B cell (primary cell): ENCODE measurements around the gene SCN4A. TPM values are rescaled to one million over a fixed set of nuclear protein-coding genes. Genes with fewer than 3 reads are reported as not detected.

Experiments
- ATAC-seq: fragments of 200-7000 bp; cut with Tn5 transposase; one replicate; pipeline ENCODE4 v1.10.0; 2021; ENCODE audit warnings: low read depth, mild to moderate bottlenecking, moderate number of reproducible peaks, moderate library complexity
- CTCF ChIA-PET: fragments of 350-600 bp; sonication (Branson Sonifier 250); formaldehyde crosslinking; loops from one replicate; lab custom pipeline; 2021; ENCODE audit warnings: antibody characterized with exemption, inconsistent platforms; lab: Charles Lee
- POLR2A ChIA-PET: fragments of 350-600 bp; sonication (Branson Sonifier 250); formaldehyde crosslinking; loops from one replicate; lab custom pipeline; 2021; ENCODE audit warnings: antibody characterized with exemption; lab: Charles Lee
- DNase-seq: peaks from one replicate; pipeline ENCODE4 v3.0.0; 2013
- H2AFZ ChIP-seq: 2 replicates; pipeline ENCODE4 v1.6.1; 2012; ENCODE audit warnings: mild to moderate bottlenecking, low read depth, low read length; ENCODE audit not compliant: insufficient read depth, poor library complexity, severe bottlenecking
- H3K27ac ChIP-seq, 2 donors: 1 replicate in 1 of 2; 2 replicates in 1 of 2; pipeline ENCODE4 v1.5.1; 2012 to 2013; ENCODE audit warnings: low read length in 2 of 2, mild to moderate bottlenecking in 2 of 2, moderate library complexity in 1 of 2
- H3K27me3 ChIP-seq, 4 experiments: fragments of 200-600 bp in 1 of 4; sonication (generic) in 1 of 4; replicated peaks in 1 of 4; 1 replicate in 2 of 4; 2 replicates in 2 of 4; pipeline versions ENCODE4 v1.6.1 to v1.7.0; 2013 to 2016; ENCODE audit warnings: low read length in 3 of 4, mild to moderate bottlenecking in 2 of 4, mixed read lengths in 1 of 4, moderate library complexity in 1 of 4; ENCODE audit not compliant: insufficient read depth in 4 of 4, control insufficient read depth in 3 of 4; ENCODE audit errors: control extremely low read depth in 1 of 4
- H3K36me3 ChIP-seq, 2 experiments: replicated peaks in 1 of 2; 1 replicate in 1 of 2; 2 replicates in 1 of 2; pipeline versions ENCODE4 v1.6.1 to v1.7.1; 2013; ENCODE audit warnings: low read length in 1 of 2; ENCODE audit not compliant: insufficient read depth in 2 of 2, control insufficient read depth in 1 of 2; ENCODE audit errors: control extremely low read depth in 1 of 2, extremely low read depth in 1 of 2
- H3K4me1 ChIP-seq, 2 donors: fragments of 200-600 bp in 1 of 2; sonication (generic) in 1 of 2; 1 replicate in 1 of 2; 2 replicates in 1 of 2; pipeline versions ENCODE4 v1.5.1 to v1.6.1; 2013 to 2017; ENCODE audit warnings: low read length in 2 of 2; ENCODE audit not compliant: control insufficient read depth in 2 of 2, insufficient read depth in 2 of 2
- H3K4me2 ChIP-seq: replicated peaks from 2 replicates; pipeline ENCODE3; 2012; ENCODE audit warnings: mild to moderate bottlenecking, low read depth, low read length; ENCODE audit not compliant: poor library complexity, severe bottlenecking
- H3K4me3 ChIP-seq, 5 experiments: fragments of 200-600 bp in 1 of 5; sonication (generic) in 1 of 5; 1 replicate in 3 of 5; 2 replicates in 2 of 5; pipeline versions ENCODE4 v1.5.1 to v1.7.0; 2011 to 2016; ENCODE audit warnings: low read length in 4 of 5, mild to moderate bottlenecking in 4 of 5, low read depth in 2 of 5, control low read depth in 1 of 5, moderate library complexity in 1 of 5; ENCODE audit not compliant: insufficient read depth in 1 of 5; ENCODE audit errors: control extremely low read depth in 1 of 5, extremely low read depth in 1 of 5
- H3K79me2 ChIP-seq: fragments of 200-600 bp; sonication (generic); one replicate; pipeline ENCODE4 v1.6.0; 2016; ENCODE audit warnings: low read length; ENCODE audit not compliant: control insufficient read depth, insufficient read depth
- H3K9ac ChIP-seq: fragments of 200-600 bp; sonication (generic); 2 replicates; pipeline ENCODE4 v1.6.1; 2017; ENCODE audit warnings: mild to moderate bottlenecking, low read length, moderate library complexity
- H3K9me3 ChIP-seq, 3 donors: one replicate each; pipeline versions ENCODE4 v1.6.1 to v1.7.1; 2013; ENCODE audit warnings: low read length in 2 of 3; ENCODE audit not compliant: control insufficient read depth in 2 of 3, insufficient read depth in 1 of 3; ENCODE audit errors: control extremely low read depth in 1 of 3
- H4K20me1 ChIP-seq: 2 replicates; pipeline ENCODE4 v1.6.0; 2012; ENCODE audit warnings: mild to moderate bottlenecking, low read length; ENCODE audit not compliant: insufficient read depth, control insufficient read depth, poor library complexity, severe bottlenecking
- H3K27ac Mint-ChIP-seq: one replicate; pipeline ENCODE4 v1.8.0; 2021; ENCODE audit warnings: mixed read lengths
- H3K27me3 Mint-ChIP-seq: one replicate; pipeline ENCODE4 v1.8.0; 2021; ENCODE audit warnings: mixed read lengths
- H3K4me1 Mint-ChIP-seq: one replicate; pipeline ENCODE4 v1.8.0; 2021; ENCODE audit warnings: mixed read lengths
- H3K4me3 Mint-ChIP-seq: one replicate; pipeline ENCODE4 v1.8.0; 2021; ENCODE audit warnings: mixed read lengths
- H3K9me3 Mint-ChIP-seq: one replicate; pipeline ENCODE4 v1.8.0; 2022; ENCODE audit warnings: mixed read lengths; ENCODE audit not compliant: insufficient read depth
- EZH2 ChIP-seq: IDR thresholded peaks from 2 replicates; pipeline ENCODE4 v1.6.1; 2012; ENCODE audit warnings: borderline replicate concordance, low read depth, mild to moderate bottlenecking, moderate library complexity, low read length; ENCODE audit not compliant: insufficient read depth, poor library complexity, severe bottlenecking
- WGBS: methylation state at CpG from one replicate; pipeline ENCODE4 v1.1.5; 2013; ENCODE audit warnings: missing lambda C conversion rate; ENCODE audit not compliant: insufficient coverage; 5-methylcytosine and 5-hydroxymethylcytosine counted together
- intact Hi-C: fragments of 100-400 bp; cut with micrococcal nuclease; formaldehyde crosslinking; loops from one replicate; pipeline ENCODE4 v1.10.0; 2022
- polyA plus RNA-seq: library from polyadenylated mRNA; depleted of rRNA; stranded (reverse); fragments of >200 nt; gene quantifications from 2 replicates; pipeline ENCODE4 v1.2.3, GENCODE V29; 2012
- total RNA-seq, 2 donors: library from RNA; stranded (reverse); fragments of 120-200 nt in 1 of 2; gene quantifications; 1 replicate in 1 of 2; 2 replicates in 1 of 2; pipeline versions ENCODE4 v1.2.3 to v1.2.4, GENCODE V29; 2013 to 2022
- TF ChIP-seq, protein P1 (sequence below): fragments of 200-600 bp; IDR thresholded peaks from one replicate; pipeline ENCODE4 v1.8.0; 2022; ENCODE audit warnings: antibody characterized with exemption, mild to moderate bottlenecking

Gene SCN4A
- total and polyA plus RNA-seq, 2 donors (not counting 1 experiment from before 2014, with no cell fraction given), result 1.1 to 1.4 TPM

DNA sequence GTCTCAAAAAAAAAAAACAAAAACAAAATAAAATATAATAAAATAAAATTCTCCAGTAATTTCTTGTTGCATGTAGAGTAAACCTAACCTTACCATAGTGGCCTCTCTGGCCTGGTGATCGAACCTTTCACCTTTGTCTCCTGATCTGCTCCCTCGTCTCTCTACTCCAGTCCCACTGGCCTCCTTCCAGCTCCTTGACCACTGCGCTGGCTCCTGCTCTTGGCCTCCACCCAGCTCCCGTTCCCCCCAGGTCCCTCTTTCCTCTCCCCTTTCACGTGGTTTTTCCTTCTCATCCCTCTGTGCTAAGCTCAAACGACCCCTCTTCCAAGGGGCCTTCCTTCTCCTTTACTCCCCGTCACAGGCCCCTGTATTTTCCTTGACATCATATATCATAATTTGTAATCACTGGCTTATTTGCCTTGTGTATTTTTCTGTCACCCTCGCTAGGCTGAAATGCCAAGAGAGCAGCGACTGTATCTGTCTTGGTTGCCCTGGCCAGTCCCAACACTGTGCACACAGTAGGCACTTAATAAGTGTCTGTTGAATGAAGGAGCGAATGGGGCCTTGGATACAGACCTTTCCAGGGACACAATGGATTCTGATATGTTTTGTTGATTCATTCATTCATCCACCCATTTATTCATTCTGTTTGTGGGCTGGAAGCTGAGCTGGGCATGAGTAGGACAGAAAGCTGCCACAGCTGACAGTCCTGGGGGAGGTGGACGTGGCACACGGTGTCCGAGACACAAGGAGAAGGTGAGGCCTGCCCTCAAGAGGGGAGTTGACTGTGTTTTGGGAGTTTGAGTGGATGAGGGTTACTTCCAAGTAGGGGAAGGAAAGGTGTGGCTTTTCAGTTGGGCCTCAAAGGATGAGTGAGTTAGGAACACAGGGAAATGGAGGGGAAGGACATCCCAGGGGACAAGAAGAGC is 5.8 kb upstream of the SCN4A start:
- intact Hi-C loops, result no loop called here
- H3K27ac ChIP-seq, result no peak overlapping the region
- Mint-ChIP-seq H3K9me3 (peaks cover 7% of the 10 kb centered on the region), H3K4me1 (no peaks in the 10 kb centered on the region), H3K27me3 (peaks cover 8% of the 10 kb centered on the region), H3K4me3 (no peak overlapping the region), H3K27ac (no peak overlapping the region)
- no peak overlapping the region for H3K4me3 ChIP-seq
- WGBS, result 91% methylated on average over 8 of the region's 13 CpGs
- peaks cover 0 to 7% of the 10 kb centered on the region in 2 donors for H3K4me1 ChIP-seq
- H3K4me2 ChIP-seq, result no peak overlapping the region
- DNase-seq, result no peak
- no peaks in the 10 kb centered on the region for H3K79me2 ChIP-seq
- H3K9me3 ChIP-seq, result peaks cover 0 to 18% (median 5%) of the 10 kb centered on the region in 3 donors
- ATAC-seq, result no peak
- H3K27me3 ChIP-seq, result peaks cover 0 to 10% (median 4%) of the 10 kb centered on the region in 4 experiments
- H4K20me1 ChIP-seq, result no peaks in the 10 kb centered on the region
- ChIA-PET CTCF (interaction anchor here (0.7 to 3.9 kb wide), 4 partner anchors 12 to 155 kb away, joined by 3 to 15 read pairs (median 5); partner anchors contain the start of genes CD79B and GH1), POLR2A (no interaction called here)
- no peaks in the 10 kb centered on the region for H3K36me3 ChIP-seq
- H2AFZ ChIP-seq, result no peak overlapping the region
- H3K9ac ChIP-seq, result no peak overlapping the region
- TF ChIP-seq, protein P1, sequence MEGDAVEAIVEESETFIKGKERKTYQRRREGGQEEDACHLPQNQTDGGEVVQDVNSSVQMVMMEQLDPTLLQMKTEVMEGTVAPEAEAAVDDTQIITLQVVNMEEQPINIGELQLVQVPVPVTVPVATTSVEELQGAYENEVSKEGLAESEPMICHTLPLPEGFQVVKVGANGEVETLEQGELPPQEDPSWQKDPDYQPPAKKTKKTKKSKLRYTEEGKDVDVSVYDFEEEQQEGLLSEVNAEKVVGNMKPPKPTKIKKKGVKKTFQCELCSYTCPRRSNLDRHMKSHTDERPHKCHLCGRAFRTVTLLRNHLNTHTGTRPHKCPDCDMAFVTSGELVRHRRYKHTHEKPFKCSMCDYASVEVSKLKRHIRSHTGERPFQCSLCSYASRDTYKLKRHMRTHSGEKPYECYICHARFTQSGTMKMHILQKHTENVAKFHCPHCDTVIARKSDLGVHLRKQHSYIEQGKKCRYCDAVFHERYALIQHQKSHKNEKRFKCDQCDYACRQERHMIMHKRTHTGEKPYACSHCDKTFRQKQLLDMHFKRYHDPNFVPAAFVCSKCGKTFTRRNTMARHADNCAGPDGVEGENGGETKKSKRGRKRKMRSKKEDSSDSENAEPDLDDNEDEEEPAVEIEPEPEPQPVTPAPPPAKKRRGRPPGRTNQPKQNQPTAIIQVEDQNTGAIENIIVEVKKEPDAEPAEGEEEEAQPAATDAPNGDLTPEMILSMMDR, result no peak
- TF ChIP-seq EZH2, result no peak

DNA sequence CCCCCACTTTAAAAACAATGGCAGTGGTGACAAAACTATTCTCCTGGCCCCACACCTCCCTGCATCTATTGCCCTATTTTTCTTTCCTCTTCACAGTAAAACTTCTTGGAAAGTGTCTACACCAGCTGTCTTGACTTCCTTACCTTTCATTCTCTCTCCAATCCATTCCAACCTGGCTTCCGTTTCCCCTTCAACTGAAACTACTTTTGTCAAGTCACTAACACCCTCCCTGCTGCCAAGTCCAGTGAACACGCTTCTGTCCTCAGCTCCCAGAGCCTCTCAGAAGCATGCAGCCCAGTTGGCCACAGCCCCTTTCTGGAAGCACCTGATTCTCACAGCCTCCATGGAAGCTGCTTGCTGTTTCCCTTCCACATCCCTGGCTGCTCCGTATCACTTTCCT is 4.0 kb upstream of the SCN4A start:
- Histone ChIP-seq H3K9ac (no peak overlapping the region), H3K36me3 (no peaks in the 10 kb centered on the region), H3K27ac (no peak overlapping the region), H3K79me2 (no peaks in the 10 kb centered on the region), H3K27me3 (peaks cover 0 to 10% (median 4%) of the 10 kb centered on the region in 4 experiments), H2AFZ (no peak overlapping the region), H3K4me3 (no peak overlapping the region), H3K4me1 (no peaks in the 10 kb centered on the region), H4K20me1 (no peaks in the 10 kb centered on the region), H3K9me3 (peaks cover 0 to 3% (median 1%) of the 10 kb centered on the region in 3 donors), H3K4me2 (no peak overlapping the region)
- ChIA-PET POLR2A (no interaction called here), CTCF (interaction anchor here (1.1 to 2.9 kb wide), 3 partner anchors 14 to 52 kb away, joined by 3 to 9 read pairs (median 7); no protein-coding TSS in a partner anchor)
- intact Hi-C loops, result no loop called here
- no peak overlapping the region for H3K27ac Mint-ChIP-seq
- ATAC-seq (no peak), DNase-seq (no peak)
- peaks cover 13% of the 10 kb centered on the region for H3K27me3 Mint-ChIP-seq
- H3K4me1 Mint-ChIP-seq, result no peaks in the 10 kb centered on the region
- H3K9me3 Mint-ChIP-seq, result no peaks in the 10 kb centered on the region
- TF ChIP-seq, protein P1, result no peak
- TF ChIP-seq EZH2, result no peak
- no peak overlapping the region for H3K4me3 Mint-ChIP-seq
- 41% methylated on average over 3 of the region's 3 CpGs for WGBS
